HPDE6-E6E7 (cell line): ENCODE measurements around the gene NCBP2.
A peak's percentile ranks its signal among the peaks of the same experiment; 100 is the strongest.
"Not testable (repeated sequence)": the region's sequence is repeated elsewhere in the genome, so short reads cannot be mapped to it uniquely, and the experiment has no call there.

Source experiments
- DNase-seq: peaks from one replicate; pipeline ENCODE4 v3.0.0; 2011; ENCODE audit warnings: missing footprints; ENCODE audit errors: extremely low spot score

Gene NCBP2

DNA sequence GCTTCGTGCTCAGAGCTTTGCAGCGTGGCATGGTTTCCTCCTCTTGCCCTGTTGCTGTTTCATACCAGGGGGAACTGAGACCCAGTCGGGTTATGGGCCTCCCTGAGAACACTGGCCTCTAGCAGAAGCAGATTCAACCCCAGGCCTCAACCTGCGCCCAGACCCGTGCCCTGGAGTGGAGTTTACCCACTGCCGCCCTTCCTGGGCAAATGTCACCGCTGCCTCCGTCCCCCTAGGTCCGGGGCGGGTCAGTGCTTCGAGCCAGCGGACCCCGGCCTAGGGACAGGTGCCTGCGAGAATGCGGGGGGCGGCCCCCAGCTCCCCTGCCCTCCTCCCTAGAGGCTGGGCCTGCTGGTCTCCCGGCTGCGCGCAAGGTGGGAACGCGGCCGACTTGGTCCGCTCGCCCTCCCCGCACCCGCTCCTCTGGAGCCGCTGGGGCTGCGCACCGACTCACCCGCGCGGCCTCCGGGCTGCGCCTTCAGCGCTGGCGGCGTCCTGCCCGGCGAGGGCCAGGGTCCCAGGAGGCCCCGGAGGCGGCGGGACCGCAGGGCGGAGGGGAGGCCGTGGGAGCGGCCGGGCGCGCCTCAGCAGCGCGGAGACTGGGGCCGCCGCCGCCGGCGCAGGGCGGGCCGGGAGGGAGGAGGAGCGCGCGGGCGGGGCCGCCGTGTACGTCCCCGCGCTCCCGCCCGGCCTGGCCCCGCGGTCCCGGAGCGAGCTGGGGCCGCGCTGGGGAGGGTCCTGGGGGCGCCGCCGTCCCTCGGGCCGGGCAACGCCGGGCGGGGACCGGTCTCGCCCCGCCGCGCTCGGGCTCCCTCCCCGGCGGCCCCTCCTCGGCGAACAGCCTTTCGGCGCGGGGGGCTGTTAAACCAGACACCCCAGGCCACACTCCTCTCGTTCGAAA is 26.2 kb upstream of the NCBP2 start, which contains the start of gene PIGZ:
Gene PIGZ, minus strand, starts transcription at position 601 of the 901 bp plus-strand sequence. CDS start 16,802 bp downstream, outside the sequence.
- DNase-seq: no peak

DNA sequence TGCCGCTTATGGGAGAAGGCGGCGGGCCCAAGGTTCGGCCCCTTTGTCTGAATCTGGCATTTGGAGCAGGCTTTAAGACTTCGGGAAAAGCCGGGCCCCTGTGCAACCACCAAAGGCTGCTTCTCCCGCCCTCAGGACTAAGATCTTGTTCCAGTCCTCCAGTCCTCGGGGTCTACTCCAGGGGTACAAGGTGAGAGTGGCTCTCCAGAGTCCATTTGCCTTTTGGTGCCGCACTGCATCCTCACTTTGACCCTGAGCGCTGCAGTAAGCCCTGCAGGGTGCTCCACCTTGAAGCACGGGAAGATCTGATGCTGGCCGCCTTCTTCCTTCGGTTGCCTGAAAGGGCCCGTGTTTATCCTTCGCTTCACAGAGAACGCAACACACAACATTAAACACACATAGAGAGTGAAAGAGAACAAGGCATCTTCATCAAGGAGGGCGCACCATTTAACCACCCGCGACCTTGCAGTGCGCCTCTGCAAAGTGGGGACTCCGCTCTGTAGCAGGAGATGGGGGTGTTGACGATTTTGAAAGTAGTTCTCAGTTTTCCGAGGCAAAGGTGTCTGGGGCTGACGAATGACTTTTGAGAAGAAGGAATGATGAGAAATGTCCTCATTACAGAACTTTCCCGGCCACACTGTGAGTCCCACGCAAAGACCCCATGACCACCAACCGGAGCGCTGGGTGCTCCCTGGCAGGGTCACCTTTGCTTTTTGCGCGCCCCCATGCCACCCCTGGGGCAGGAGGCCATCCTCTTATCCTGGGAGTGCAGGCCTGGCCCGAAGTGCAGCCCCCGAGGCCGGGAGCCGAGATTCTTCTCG is 25.3 kb upstream of the NCBP2 start:
- no peak for DNase-seq

DNA sequence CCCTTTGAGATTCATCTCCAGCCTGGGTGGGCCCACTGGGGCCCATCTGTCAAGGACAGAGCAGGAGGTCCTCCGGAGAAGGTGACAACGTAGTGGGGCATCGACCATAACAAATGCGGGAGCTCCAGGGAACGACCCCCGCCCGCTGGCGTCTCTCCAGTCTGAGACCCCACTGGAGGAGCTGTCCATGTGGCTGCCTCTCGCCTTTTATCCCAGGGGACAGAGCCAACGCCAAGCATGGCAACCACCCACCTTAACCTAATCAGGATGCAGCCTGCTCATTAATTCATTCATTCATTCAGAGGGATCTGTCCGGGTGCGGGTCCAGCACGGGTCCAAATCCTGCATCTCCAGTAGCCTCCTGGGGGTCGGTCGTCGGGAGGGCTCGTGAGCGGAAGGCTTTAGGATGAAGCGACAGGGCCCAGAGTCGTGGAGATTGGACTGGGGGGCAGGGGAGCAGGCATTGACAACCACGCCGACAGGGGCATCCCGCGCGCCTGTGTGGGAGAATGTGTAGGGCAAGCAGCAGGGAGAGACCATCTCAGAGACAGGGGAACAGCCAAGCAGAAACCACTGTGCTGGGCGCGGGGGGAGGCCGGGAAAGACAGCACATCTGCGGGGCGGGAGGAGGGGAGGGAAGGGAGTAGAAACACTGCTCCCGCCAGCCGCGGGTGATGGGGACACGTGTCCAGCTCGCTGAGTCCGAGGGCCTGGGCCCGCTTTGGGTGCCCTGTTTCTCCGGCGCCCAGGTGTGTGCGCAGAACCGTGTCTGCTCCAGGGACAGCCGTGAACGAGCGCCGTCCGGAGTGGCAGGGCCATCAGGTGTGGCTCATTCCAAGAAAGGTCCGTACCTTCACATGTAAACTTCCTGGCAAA is 24.4 kb upstream of the NCBP2 start:
- DNase-seq: no peak

DNA sequence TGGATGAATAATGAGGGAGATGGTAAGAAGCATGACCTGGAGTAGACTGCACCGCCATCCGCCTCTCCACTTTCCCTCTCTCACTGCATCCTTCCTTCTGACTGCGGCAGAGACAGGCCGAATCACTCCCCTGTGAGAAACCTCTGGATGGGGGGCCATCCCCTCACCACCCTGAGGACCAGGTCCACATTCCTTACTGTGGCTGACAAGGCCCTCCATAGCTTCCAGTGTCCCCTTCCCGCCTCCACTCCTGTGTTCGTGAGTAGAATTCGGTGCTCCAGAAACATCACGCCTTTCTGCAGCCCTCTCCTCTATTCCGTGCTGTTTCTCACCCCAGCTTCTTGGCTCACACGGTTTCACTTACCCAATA is 23.5 kb upstream of the NCBP2 start:
- DNase-seq: no peak

DNA sequence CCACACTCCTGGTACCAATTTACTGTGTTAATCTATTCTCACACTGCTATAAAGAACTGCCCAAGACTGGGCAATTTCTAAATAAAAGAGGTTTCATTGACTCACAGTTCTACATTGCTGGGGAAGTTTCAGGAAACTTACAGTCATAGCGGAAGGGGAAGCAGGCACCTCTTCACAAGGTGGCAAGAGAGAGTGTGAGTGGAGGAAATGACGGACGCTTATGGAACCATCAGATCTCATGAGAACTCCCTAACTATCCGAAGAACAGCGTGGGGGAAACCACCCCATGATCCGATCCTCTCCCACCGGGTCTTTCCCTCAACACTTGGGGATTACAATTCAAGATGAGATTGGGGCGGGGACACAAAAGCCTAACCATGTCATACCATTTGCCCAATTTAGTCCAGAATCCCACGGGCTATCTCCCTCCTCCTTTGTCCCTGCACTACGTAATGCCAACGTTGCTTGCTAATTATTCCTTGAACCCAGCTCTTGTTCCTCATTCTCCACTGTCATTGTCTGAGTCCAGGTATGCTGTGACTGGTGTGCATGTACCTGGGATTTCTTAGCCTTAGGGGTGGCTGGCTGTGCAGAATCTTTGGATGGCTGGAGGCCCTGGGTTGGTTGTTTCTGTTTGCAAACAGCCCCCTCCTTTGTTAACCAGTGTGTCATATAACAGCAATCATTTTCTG is 22.9 kb upstream of the NCBP2 start:
- no peak for DNase-seq

DNA sequence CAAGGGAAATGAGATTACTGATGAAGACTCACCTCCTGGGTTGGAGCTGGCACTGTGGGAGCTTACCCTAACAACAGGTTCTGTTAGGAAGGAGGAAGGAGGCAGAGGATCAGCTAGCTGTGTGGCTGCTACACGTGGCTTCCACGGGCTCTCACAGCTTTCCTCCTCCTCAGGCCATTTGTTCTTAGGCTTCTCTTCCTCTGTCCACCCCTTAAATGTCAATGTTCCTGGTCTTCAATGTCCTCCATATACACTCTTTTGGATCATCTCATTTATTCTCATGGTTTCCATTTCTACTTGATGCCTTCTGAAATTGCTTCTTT is 21.3 kb upstream of the NCBP2 start:
- DNase-seq: no peak

DNA sequence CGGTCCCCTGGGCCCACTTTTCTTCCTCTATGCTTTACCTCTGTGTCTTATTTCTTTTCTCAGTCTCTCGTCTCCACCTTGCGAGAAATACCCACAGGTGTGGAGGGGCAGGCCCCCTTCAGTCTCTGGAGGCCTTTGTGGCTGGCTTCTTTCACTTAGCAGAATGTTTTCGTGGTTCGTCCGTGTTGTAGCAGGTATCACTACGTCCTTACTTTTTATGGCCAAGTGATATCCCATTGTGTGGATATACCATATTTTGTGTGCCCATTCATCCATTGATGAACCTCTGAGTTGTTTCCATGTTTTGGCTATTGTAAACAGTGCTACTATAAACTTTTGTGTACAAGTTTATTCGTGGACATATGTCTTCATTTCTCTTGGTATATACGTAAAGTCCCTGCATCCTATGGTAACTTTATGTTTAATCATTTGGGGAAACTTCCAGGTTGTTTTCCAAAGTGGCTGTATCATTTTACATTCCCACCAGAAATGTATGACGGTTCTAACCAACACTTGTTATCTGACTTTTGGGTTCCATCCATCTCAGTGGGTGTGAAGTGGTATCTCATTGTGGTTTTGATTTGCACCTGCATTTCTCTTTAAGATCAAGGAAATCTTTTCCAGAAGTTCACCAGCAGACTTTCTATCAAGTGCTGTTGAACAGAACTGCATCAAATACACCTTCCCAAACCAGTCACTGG is 20.8 kb upstream of the NCBP2 start:
- no peak for DNase-seq

DNA sequence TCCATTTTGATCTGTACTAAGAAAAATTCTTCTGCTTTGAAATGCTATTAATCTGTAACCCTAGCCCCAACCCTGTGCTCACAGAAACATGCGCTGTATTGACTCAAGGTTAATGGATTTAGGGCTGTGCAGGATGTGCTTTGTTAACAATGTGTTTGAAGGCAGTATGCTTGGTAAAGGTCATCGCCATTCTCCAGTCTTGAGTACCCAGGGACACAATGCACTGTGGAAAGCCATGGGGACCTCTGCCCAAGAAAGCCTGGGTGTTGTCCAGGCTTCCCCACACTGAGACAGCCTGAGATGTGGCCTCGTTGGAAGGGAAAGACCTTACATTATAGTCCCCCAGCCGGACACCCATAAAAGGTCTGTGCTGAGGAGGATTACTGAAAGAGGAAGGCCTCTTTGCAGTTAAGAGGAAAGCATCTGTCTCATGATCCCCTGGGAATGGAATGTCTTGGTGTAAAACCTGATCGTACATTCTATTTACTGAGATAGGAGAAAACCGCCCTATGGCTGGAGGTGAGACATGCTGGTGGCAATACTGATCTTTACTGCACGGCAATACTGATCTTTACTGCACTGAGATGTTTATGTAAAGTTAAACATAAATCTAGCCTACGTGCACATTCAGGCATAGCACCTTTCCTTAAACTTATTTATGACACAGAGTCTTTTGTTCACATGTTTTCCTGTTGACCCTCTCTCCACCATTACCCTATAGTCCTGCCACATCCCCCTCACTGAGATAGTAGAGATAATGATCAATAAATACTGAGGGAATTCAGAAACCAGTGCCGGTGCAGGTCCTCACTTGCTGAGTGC is 20.0 kb upstream of the NCBP2 start:
- DNase-seq: no peak

DNA sequence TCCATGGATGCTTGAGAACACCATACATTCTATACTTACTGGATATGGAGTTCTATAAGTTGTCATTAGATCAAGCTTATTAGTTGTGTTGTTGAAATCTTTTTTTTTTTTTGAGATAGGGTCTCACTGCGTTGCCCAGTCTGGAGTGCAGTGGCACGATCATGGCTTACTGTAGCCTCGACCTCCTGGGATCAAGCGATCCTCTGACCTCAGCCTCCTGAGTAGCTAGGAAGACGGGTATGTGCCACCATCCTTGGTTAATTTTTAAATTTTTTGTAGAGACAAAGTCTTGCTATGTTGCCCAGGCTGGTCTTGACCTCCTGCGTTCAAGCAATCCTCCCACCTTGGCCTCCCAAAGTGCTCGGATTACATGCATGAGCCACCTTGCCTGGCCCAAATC is 12.5 kb upstream of the NCBP2 start:
- DNase-seq: no peak

DNA sequence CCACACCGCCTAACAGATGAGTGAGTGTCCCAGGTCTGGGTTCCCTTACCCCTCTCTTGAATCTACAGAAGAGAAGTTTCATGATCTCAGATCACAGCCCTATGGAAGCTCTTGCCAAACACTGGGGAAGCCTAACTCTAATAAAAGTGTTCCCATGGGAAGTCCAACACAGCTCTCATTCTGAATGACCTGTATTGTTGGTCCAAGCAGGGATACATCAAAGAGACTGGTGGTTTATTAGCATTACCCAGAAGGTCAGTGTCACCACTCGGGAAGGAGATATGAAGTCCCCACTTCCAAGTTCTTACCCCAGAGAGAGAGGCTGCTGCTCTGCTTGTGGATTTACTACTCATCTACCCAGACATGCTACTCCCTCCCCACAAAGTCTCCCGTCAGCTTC is 9.0 kb upstream of the NCBP2 start:
- DNase-seq: no peak

DNA sequence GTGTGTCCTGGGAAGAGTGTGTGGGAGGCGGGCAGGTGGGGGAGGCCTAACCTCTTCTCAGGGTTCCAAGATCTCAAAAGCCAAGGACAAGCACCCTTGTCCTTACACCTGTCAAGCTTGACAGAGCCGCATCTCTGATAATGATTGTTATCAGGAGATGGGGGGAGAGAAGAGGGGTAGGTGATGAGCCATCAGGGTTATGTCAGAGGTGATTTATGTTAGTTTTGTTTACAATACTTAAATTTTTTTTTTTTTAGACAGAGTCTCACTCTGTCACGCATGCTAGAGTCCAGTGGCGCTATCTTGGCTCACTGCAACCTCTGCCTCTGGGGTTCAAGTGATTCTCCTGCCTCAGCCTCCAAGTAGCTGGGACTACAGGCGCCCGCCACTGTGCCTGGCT is 7.4 kb upstream of the NCBP2 start:
- DNase-seq: no peak

DNA sequence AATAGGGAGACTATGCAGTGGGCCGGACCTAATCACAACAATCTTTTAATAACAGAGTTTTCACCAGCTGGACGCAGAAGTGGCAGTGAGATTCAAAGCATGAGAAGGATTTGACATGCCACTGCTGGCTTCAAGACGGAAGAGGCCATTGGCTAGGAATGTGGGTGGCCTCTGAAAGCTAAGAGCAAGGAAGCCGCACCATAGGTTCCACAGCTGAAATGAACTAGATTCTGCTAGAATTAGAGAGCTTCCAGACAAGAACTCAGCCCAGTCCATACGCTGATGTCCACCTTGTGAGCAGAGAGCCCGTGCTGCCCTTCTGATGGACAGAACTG is 6.9 kb upstream of the NCBP2 start:
- no peak for DNase-seq

DNA sequence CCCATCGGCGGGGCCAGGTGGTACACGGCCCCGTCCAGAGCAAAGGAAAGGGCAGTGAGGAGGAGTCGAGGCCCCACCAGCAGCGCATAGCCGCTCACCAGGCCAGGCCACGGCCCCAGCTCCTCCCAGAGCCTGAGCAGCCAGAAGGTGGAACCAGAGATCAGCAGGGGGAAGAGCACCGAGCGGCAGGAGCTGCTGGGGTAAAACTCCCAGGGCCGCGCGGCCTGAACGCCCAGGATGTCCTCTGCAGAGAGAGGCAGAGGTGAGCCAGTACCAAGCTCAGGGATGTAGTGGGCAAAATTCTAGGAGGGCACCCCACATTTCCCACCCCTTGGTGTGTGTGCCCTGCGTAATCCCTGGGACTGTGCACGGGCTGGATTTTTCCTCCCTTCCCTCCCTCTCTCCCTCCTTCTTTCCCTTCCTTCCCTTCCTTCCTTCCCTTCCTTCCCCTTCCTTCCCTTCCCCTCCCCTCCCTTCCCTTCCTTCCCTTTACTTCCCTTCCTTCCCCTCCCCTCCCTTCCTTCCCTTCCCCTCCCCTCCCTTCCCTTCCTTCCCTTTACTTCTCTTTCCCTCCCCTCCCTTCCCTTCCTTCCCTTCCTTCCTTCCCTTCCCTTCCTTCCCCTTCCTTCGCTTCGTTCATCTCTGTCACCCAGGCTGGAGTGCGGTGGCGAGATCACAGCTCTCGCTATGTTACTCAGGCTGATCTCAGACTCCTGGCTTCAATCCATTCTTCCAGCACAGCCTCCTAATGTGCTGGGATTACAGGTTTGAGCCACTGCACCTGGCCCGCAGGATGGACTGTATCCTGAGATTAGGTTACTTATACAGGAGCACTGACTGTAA is 6.3 kb upstream of the NCBP2 start:
- DNase-seq: no peak

DNA sequence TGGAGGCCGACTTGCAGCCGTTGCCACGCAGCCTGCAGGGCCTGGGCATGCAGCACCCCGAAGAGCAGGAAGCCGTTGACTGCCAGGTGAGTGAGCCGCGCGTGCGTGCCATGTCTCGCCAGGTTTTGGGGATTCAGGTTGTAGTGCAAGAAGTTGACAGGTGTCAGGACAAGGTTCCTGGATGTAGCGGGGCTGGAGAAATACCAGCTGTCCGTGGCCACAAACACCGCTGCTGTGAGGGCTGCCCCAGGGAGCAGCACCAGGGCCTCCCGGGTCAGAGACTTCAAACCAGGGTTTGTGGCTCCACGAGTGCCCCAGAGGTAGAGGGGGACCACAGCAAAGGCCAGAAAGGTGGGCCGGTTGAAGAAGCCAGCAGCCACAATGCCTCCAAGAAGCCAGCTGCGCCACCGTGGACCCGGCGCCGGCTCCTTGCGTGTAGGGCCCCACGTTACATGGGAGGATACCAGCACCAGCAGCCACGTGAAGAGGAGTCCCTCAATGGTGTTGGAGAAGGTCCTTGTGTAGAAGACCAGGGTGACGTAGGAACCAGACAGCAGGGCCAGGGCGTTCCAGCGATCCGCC is 5.6 kb upstream of the NCBP2 start:
- DNase-seq: no peak

DNA sequence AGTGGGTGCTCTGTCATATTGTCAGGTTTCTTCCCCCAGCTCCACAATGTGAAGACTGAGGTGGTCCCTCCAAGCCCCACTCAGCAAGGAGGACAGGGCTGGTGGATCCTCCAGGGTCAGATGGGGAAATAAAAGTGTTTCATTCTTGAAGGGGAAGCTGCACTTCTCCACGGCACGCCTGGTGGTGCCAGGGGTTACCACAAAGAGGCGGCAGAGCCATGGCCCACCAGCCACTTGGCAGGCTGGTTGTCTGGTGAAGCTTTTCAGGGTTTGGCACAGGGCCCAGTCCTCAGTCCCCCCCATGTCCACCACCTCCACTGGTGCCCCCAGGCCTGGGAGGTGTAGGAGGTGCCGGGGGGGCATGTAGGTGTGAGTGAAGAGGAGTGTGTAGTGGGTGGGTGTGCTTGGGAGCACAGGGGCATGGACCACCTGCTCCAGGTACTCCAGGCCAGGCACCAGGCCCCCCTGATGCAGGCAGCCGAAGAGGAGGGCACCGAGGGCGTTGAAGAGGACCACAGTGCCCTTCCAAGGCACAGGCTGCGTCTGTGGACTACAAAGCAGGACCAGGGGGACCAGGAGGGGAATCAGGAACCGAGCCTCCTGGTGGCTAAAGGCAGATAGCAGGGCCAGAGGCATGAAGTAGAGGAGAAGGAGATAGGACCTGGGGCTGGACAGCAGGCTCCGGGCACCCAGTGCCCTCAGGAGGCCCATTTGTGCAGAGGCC is 5.0 kb upstream of the NCBP2 start:
- DNase-seq: no peak

DNA sequence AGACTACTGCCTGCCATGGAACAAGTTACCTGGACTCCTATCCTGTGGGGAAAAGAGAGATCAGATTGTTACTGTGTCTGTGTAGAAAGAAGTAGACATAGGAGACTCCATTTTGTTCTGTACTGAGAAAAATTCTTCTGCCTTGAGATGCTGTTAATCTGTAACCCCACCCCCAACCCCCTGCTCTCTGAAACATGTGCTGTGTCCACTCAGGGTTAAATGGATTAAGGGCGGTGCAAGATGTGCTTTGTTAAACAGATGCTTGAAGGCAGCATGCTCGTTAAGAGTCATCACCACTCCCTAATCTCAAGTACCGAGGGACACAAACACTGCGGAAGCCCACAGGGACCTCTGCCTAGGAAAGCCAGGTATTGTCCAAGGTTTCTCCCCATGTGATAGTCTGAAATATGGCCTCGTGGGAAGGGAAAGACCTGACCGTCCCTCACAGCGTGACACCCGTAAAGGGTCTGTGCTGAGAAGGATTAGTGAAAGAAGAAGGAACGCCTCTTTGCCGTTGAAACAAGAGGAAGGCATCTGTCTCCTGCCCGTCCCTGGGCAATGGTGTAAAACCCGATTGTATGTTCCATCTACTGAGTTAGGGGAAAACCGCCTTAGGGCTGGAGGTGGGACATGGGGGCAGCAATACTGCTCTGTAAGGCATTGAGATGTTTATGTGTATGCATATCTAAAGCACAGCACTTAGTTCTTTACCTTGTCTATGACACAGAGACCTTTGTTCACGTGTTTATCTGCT is 1.9 kb upstream of the NCBP2 start:
- not testable (repeated sequence) for DNase-seq

DNA sequence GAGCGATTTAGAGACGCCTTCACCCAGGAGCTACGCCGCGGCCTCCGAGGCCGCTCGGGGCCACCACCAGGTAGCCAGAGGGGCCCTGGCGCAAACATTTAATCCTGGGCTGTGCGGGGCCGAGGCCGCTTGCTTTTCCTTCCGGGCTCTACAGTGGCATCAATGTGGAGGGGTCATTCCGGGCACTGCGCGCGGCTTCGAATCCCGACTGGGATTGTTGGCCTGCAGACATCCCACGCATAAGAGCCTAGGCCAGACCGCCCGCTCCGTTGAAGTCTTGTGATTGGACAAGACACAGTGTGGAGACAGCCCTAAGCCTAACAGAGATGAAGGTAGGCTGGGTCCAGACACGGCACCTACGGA is 568 bp upstream of the NCBP2 start:
- peak; percentile 13 for DNase-seq
